Ovary (tissue), 3 donors: ENCODE data around the gene AKR1B1.

Source experiments
- EP300 ChIP-seq: sonication (generic); formaldehyde crosslinking; IDR thresholded peaks from one replicate; pipeline ENCODE4 v1.6.1; 2017; ENCODE audit warnings: antibody characterized with exemption
- POLR2A ChIP-seq: fragments of 450-650 bp; IDR thresholded peaks from one replicate; pipeline ENCODE4 v1.6.1; 2017; ENCODE audit warnings: antibody characterized with exemption, mild to moderate bottlenecking, moderate library complexity
- TF ChIP-seq, protein P1 (sequence below), 3 donors: fragments of 450-650 bp in 2 of 3; fragments of 200-600 bp in 1 of 3; IDR thresholded peaks; one replicate each; pipeline versions ENCODE4 v1.5.1 to v1.8.0; 2016 to 2022; ENCODE audit warnings: antibody characterized with exemption in 3 of 3, mild to moderate bottlenecking in 1 of 3
- donor health status: DM: no; HTN: no; CAD: no.

DNA sequence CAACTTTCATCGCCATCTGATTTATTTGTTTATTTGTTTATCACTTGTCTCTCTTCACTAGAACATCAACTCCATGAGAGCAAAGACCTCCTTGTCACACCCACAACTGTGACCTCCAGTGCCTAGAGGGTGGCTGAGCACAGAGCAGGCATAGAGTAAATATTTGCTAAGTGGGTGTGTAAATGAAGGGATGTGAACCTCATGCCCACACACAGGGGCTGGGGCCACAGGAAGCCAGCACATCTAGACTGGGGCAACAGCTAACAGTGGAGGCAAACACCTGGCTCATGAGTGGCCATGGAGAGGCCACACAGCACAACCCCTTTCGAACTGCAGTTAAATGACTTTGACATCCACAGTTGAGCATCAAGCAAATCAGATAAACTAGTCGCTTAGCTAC, 39.8 kb downstream of the AKR1B1 start:
- no peak for TF ChIP-seq POLR2A
- TF ChIP-seq, protein P1, sequence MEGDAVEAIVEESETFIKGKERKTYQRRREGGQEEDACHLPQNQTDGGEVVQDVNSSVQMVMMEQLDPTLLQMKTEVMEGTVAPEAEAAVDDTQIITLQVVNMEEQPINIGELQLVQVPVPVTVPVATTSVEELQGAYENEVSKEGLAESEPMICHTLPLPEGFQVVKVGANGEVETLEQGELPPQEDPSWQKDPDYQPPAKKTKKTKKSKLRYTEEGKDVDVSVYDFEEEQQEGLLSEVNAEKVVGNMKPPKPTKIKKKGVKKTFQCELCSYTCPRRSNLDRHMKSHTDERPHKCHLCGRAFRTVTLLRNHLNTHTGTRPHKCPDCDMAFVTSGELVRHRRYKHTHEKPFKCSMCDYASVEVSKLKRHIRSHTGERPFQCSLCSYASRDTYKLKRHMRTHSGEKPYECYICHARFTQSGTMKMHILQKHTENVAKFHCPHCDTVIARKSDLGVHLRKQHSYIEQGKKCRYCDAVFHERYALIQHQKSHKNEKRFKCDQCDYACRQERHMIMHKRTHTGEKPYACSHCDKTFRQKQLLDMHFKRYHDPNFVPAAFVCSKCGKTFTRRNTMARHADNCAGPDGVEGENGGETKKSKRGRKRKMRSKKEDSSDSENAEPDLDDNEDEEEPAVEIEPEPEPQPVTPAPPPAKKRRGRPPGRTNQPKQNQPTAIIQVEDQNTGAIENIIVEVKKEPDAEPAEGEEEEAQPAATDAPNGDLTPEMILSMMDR (IDR thresholded peaks at IDR 0.05), result no peak
- no peak for TF ChIP-seq EP300
